DOHH2 (cell line): Measurements from ENCODE around the gene CCDC63.

Experiments used
- H3F3A ChIP-seq: fragments of 200-600 bp; sonication (generic), shearing (Covaris generic); 2 replicates; pipeline ENCODE4 v1.6.0; 2016; ENCODE audit warnings: antibody characterized with exemption, mild to moderate bottlenecking; ENCODE audit not compliant: control insufficient read depth, insufficient read depth
- H3K27ac ChIP-seq: fragments of 200-600 bp; sonication (generic); 2 replicates; pipeline ENCODE4 v1.5.1; 2014; ENCODE audit warnings: low read depth, mild to moderate bottlenecking, low read length, moderate library complexity
- H3K27me3 ChIP-seq: fragments of 200-600 bp; sonication (generic); 2 replicates; pipeline ENCODE4 v1.6.1; 2014; ENCODE audit warnings: mild to moderate bottlenecking, low read length, mixed read lengths; ENCODE audit not compliant: control insufficient read depth
- H3K36me3 ChIP-seq: fragments of 200-600 bp; sonication (generic); 2 replicates; pipeline ENCODE4 v1.6.1; 2014; ENCODE audit warnings: mild to moderate bottlenecking, low read length, moderate library complexity, mixed read lengths; ENCODE audit not compliant: control insufficient read depth
- H3K4me1 ChIP-seq: fragments of 200-600 bp; sonication (generic); 2 replicates; pipeline ENCODE4 v1.6.1; 2014; ENCODE audit warnings: mild to moderate bottlenecking, low read length, mixed read lengths; ENCODE audit not compliant: control insufficient read depth
- H3K4me2 ChIP-seq: fragments of 200-600 bp; sonication (generic); 2 replicates; pipeline ENCODE4 v1.6.0; 2014; ENCODE audit warnings: mild to moderate bottlenecking, low read length, moderate library complexity
- H3K4me3 ChIP-seq: fragments of 200-600 bp; sonication (generic); 2 replicates; pipeline ENCODE4 v1.5.1; 2014; ENCODE audit warnings: mild to moderate bottlenecking, low read length, mixed read lengths
- H3K79me2 ChIP-seq: fragments of 200-600 bp; sonication (generic); 2 replicates; pipeline ENCODE4 v1.6.1; 2014; ENCODE audit warnings: mild to moderate bottlenecking, low read length, mixed read lengths; ENCODE audit not compliant: control insufficient read depth
- H3K9me2 ChIP-seq: fragments of 200-600 bp; sonication (generic); replicated peaks from 2 replicates; pipeline ENCODE4 v1.6.1; 2014; ENCODE audit warnings: mild to moderate bottlenecking, low read length, mixed read lengths; ENCODE audit not compliant: control insufficient read depth
- H3K9me3 ChIP-seq: fragments of 200-600 bp; sonication (generic); 2 replicates; pipeline ENCODE4 v1.6.1; 2014; ENCODE audit warnings: antibody characterized with exemption, low read length, mixed read lengths; ENCODE audit not compliant: control insufficient read depth, insufficient read depth
- H4K20me1 ChIP-seq: fragments of 200-600 bp; sonication (generic); 2 replicates; pipeline ENCODE4 v1.6.0; 2014; ENCODE audit warnings: low read depth, mild to moderate bottlenecking, antibody characterized with exemption, low read length, moderate library complexity; ENCODE audit not compliant: control insufficient read depth, insufficient read depth
- CTCF ChIP-seq: fragments of 200-600 bp; sonication (generic); IDR thresholded peaks from one replicate; pipeline ENCODE4 v1.5.1; 2014; ENCODE audit warnings: antibody characterized with exemption, mild to moderate bottlenecking, low read depth, low read length; ENCODE audit not compliant: poor library complexity, severe bottlenecking
- EZH2phosphoT487 ChIP-seq: fragments of 200-600 bp; sonication (generic); IDR thresholded peaks from 2 replicates; pipeline ENCODE4 v1.6.1; 2017; ENCODE audit warnings: borderline replicate concordance, mild to moderate bottlenecking, antibody characterized with exemption, low read length, moderate library complexity, mixed read lengths

CCDC63 gene

GRCh38 chr12:110940933-110941332 lies 94.1 kb downstream of the CCDC63 start:
- TF ChIP-seq EZH2phosphoT487 = no peak
- no peak for TF ChIP-seq CTCF
- H3K27ac ChIP-seq = no peak overlapping the region
- no peak overlapping the region for H3K4me2 ChIP-seq
- H3K79me2 ChIP-seq = no peaks in the 10 kb centered on the region
- 0 out of 2 replicates have a peak, but pooled peaks cover 3% of the 10 kb centered on the region for H3K4me1 ChIP-seq
- no peaks in the 10 kb centered on the region for H4K20me1 ChIP-seq
- H3K27me3 ChIP-seq = no peaks in the 10 kb centered on the region
- no peaks in the 10 kb centered on the region for H3K9me3 ChIP-seq
- no peaks in the 10 kb centered on the region for H3K36me3 ChIP-seq
- no peaks in the 10 kb centered on the region for H3K9me2 ChIP-seq
- H3F3A ChIP-seq = no peaks in the 10 kb centered on the region
- no peak overlapping the region for H3K4me3 ChIP-seq

GRCh38 chr12:110941391-110941790 lies 94.6 kb downstream of the CCDC63 start:
- Histone ChIP-seq H3K36me3 (no peaks in the 10 kb centered on the region), H3K9me2 (no peaks in the 10 kb centered on the region), H3K9me3 (no peaks in the 10 kb centered on the region), H3K4me2 (no peak overlapping the region), H3K27me3 (no peaks in the 10 kb centered on the region), H4K20me1 (no peaks in the 10 kb centered on the region), H3F3A (no peaks in the 10 kb centered on the region), H3K4me1 (0 out of 2 replicates have a peak, but pooled peaks cover 3% of the 10 kb centered on the region), H3K4me3 (no peak overlapping the region), H3K79me2 (no peaks in the 10 kb centered on the region), H3K27ac (no peak overlapping the region)
- no peak for TF ChIP-seq CTCF
- no peak for TF ChIP-seq EZH2phosphoT487

GRCh38 chr12:110943373-110943772 lies 96.6 kb downstream of the CCDC63 start:
- Histone ChIP-seq H3K9me2 (no peaks in the 10 kb centered on the region), H3K27me3 (no peaks in the 10 kb centered on the region), H3K4me1 (no peaks in the 10 kb centered on the region), H3F3A (no peaks in the 10 kb centered on the region), H3K27ac (no peak overlapping the region), H3K9me3 (no peaks in the 10 kb centered on the region), H4K20me1 (no peaks in the 10 kb centered on the region), H3K36me3 (no peaks in the 10 kb centered on the region), H3K4me2 (no peak overlapping the region), H3K4me3 (no peak overlapping the region), H3K79me2 (no peaks in the 10 kb centered on the region)
- TF ChIP-seq CTCF = no peak
- no peak for TF ChIP-seq EZH2phosphoT487
